Inferior parietal cortex (tissue), 1 donor: ENCODE measurements around the gene ZAR1L.
"Not testable (repeated sequence)": the region's sequence is repeated elsewhere in the genome, so short reads cannot be mapped to it uniquely, and the experiment has no call there.

Source experiments
- DNase-seq: peaks from one replicate; pipeline ENCODE4 v3.0.0-alpha.2; 2016; ENCODE audit errors: extremely low spot score

Gene ZAR1L, protein sequence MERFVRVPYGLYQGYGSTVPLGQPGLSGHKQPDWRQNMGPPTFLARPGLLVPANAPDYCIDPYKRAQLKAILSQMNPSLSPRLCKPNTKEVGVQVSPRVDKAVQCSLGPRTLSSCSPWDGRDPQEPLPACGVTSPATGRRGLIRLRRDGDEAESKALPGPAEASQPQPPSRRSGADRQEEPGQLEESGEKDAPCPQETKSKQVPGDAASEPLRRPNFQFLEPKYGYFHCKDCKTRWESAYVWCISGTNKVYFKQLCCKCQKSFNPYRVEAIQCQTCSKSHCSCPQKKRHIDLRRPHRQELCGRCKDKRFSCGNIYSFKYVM

DNA sequence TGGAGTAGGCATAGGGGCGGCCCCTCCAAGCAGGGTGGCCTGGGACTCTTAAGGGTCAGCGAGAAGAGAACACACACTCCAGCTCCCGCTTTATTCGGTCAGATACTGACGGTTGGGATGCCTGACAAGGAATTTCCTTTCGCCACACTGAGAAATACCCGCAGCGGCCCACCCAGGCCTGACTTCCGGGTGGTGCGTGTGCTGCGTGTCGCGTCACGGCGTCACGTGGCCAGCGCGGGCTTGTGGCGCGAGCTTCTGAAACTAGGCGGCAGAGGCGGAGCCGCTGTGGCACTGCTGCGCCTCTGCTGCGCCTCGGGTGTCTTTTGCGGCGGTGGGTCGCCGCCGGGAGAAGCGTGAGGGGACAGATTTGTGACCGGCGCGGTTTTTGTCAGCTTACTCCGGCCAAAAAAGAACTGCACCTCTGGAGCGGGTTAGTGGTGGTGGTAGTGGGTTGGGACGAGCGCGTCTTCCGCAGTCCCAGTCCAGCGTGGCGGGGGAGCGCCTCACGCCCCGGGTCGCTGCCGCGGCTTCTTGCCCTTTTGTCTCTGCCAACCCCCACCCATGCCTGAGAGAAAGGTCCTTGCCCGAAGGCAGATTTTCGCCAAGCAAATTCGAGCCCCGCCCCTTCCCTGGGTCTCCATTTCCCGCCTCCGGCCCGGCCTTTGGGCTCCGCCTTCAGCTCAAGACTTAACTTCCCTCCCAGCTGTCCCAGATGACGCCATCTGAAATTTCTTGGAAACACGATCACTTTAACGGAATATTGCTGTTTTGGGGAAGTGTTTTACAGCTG, at the start of gene ZAR1L, which contains the start of gene BRCA2:
ZAR1L (minus strand) TSS at position 126 of the 790 bp plus-strand sequence. CDS start 3,438 bp downstream, outside the sequence.
BRCA2 (plus strand) TSS at position 271 of the 790 bp plus-strand sequence. CDS start 953 bp downstream, outside the sequence.
- peak; percentile 87 for DNase-seq

GRCh38 chr13:32362574-32362973, 47.4 kb upstream of the ZAR1L start:
- DNase-seq: no peak

DNA sequence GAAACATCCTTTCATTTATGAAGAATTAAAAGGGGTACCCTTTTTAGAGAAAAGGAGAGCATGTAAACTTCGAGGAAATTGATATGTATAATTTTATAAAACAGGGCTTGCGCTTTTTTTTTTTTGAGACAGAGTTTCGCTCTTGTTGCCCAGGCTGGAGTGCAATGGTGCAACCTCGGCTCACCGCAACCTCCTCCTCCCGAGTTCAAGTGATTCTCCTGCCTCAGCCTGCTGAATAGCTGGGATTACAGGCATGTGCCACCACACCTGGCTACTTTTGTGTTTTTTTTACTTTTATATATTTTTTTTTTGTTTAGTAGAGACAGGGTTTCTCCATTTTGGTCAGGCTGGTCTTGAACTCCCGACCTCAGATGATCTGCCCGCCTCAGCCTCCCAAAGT, 40.8 kb upstream of the ZAR1L start:
- DNase-seq: not testable (repeated sequence)

DNA sequence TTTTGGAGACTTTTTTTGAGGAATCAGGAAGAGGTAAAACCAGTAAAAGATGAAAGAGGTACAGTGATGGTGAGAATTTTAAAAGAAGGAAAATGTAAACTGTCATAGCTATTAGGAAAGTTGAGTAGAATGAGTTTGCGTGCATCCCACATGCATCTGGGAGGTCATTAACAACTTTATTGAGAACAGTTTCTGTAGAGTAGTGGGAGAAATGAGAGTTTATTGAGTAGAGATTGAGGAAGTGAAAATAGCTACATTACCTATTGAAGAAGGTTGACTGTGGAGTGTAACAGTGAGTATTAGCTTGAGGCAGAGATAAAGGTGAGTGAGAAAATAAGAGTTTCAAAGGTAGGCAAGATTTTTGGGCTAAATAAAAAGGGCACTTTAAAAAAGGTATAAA, 38.9 kb upstream of the ZAR1L start:
- no peak for DNase-seq

DNA sequence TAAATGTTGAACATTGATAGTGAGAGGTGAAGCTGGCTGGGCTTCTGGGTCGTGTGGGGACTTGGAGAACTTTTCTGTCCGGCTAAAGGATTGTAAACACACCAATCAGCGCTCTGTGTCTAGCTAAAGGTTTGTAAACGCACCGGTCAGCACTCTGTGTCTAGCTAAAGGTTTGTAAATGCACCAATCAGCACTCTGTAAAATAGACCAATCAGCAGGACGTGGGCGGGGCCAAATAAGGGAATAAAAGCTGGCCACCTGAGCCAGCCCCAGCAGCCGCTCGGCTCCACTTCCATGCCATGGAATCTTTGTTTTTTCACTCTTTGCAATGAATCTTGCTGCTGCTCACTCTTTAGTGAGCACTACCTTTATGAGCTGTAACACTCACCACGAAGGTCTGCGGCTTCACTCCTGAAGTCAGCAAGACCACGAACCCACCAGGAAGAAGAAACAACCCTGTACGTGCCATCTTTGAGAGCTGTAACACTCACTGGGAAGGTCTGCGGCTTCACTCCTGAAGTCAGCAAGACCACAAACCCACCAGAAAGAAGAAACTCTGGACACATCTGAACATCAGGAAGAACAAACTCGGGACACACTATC, 35.8 kb upstream of the ZAR1L start:
- DNase-seq: not testable (repeated sequence)

DNA sequence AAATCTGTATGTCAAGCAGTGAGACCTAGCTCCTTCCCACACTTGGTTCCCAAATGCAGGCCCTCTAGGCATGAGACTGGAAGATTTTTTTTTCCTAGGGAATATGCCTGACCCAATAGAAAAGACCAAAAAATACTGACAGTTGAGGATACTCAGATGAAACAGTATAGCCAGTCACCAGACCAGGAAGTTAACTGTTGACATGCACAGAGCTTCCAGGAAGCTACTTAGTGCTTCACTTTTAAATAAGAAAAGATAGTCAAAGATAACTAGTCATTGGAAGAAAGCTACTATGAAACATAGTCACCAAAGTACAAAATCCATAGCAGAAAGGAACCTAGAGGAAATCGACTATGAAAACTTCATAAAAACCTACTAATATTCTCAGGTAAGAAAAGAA, 32.5 kb upstream of the ZAR1L start:
- DNase-seq: no peak

DNA sequence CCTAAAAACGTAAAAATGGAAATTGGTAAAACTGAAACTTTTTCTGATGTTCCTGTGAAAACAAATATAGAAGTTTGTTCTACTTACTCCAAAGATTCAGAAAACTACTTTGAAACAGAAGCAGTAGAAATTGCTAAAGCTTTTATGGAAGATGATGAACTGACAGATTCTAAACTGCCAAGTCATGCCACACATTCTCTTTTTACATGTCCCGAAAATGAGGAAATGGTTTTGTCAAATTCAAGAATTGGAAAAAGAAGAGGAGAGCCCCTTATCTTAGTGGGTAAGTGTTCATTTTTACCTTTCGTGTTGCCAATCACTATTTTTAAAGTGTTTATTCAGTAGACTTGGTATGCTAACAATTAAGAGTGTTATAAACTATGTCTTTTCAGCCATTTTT, 25.8 kb upstream of the ZAR1L start:
- peak; percentile 4 for DNase-seq

DNA sequence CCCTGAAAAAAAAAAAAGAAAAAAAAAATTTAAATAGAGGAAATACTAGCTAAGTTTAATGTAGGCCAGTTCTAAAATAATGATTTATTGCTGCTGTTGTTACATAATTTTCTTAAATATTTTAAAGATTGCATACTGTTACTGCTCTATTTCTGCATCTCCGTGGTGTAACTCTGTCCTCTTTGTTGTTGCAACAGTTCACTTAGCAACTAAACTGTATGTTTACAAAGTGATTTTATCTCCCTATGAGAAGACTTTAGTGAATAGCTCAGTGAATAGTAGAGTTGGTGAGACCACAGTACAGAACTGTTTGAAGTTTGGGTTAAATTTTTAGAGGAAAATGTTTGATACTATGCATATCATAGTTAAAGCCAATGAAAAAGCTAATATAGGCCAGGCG, 19.5 kb upstream of the ZAR1L start:
- no peak for DNase-seq

GRCh38 chr13:32330441-32330840, 15.3 kb upstream of the ZAR1L start:
- no peak for DNase-seq

DNA sequence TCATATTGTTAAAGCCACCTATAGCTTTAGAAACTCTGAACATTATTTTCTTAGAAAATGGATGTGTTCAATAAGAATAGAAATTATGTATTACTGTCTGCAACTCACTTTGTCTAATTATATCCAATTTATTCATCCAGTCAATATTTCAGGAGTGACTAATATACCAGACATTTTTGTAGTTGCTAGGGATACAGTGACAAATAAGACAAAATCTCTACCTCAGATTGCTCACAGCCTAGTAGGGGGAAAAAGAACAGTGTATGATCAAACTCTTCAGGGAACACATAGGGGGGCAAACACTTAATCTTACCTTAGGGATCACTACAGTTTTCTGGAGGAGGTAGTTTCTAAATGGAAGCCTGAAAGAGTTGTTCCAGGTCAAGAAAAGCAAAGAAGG, 8.7 kb upstream of the ZAR1L start:
- no peak for DNase-seq

DNA sequence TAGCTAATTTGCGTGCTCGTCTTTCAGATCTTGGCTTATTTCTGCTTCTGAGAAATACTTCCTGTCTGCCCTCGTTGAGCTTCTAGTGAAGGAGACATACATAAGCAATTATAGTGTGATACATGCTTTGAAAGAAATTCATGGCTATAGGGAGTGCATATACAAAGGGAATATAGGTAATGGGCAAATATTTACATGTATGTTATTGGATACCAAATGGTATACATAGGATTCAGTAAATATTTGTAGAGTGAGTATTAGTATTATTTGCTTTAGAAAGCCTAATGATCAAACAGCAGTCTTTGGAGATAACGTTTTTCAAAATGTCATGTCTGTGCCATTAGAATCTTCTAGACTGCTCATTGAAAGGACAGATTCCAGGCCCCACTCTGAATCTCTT, 5.4 kb upstream of the ZAR1L start:
- DNase-seq: no peak

DNA sequence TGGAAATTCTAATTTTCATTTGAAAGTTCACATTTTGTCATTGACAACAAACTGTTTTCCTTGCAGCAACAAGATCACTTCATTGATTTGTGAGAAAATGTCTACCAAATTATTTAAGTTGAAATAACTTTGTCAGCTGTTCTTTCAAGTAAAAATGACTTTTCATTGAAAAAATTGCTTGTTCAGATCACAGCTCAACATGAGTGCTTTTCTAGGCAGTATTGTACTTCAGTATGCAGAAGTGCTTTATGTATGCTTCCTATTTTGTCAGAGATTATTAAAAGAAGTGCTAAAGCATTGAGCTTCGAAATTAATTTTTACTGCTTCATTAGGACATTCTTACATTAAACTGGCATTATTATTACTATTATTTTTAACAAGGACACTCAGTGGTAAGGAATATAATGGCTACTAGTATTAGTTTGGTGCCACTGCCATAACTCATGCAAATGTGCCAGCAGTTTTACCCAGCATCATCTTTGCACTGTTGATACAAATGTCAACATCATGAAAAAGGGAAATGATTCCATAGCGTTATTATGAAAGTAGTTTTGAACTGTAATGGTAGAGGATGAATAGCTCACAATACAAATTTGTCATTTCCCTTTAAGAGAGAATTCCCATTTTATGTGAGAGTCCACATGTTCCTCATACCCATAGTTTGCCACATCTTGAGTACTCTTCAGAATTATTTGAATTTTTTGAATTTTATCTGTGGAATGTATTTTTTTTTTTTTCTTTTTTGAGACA, 2.7 kb upstream of the ZAR1L start:
- DNase-seq: no peak

DNA sequence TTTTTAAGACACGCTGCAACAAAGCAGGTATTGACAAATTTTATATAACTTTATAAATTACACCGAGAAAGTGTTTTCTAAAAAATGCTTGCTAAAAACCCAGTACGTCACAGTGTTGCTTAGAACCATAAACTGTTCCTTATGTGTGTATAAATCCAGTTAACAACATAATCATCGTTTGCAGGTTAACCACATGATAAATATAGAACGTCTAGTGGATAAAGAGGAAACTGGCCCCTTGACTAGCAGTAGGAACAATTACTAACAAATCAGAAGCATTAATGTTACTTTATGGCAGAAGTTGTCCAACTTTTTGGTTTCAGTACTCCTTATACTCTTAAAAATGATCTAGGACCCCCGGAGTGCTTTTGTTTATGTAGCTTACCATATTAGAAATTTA, 1.3 kb upstream of the ZAR1L start:
- DNase-seq: no peak

DNA sequence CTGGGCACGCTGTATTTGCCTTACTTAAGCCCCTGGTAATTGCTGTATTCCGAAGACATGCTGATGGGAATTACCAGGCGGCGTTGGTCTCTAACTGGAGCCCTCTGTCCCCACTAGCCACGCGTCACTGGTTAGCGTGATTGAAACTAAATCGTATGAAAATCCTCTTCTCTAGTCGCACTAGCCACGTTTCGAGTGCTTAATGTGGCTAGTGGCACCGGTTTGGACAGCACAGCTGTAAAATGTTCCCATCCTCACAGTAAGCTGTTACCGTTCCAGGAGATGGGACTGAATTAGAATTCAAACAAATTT, 821 bp upstream of the ZAR1L start:
- peak; percentile 42 for DNase-seq

DNA sequence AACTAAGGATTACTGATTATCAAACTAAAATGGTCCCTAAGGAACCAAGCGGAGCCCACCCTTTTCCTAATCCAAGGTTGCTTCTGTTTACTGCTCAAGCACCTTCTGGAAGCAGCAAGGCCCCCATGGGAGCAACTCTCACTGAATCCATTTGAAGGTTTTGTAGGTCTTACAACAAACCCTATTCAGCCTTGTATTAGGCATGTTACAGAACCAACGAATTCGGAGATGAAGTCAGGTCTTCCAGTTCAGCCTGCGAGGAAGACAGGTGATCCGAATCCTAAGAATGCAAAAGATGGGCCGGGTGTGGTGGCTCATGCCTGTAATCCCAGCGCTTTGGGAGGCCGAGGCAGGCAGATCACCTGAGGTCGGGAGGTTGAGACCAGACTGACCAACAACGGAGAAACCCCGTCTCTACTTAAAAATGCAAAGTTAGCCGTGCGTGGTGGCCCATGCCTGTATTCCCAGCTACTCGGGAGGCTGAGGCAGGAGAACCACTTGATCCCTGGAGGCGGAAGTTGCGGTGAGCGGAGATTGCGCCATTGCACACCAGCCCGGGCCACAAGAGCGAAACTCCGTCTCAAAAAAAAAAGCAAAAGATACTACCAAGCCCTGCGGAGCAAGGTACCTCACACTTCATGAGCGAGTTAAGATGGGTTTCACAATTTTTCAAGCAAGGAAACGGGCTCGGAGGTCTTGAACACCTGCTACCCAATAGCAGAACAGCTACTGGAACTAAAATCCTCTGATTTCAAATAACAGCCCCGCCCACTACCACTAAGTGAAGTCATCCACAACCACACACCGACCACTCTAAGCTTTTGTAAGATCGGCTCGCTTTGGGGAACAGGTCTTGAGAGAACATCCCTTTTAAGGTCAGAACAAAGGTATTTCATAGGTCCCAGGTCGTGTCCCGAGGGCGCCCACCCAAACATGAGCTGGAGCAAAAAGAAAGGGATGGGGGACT, 609 bp downstream of the ZAR1L start:
- peak; percentile 42 for DNase-seq

DNA sequence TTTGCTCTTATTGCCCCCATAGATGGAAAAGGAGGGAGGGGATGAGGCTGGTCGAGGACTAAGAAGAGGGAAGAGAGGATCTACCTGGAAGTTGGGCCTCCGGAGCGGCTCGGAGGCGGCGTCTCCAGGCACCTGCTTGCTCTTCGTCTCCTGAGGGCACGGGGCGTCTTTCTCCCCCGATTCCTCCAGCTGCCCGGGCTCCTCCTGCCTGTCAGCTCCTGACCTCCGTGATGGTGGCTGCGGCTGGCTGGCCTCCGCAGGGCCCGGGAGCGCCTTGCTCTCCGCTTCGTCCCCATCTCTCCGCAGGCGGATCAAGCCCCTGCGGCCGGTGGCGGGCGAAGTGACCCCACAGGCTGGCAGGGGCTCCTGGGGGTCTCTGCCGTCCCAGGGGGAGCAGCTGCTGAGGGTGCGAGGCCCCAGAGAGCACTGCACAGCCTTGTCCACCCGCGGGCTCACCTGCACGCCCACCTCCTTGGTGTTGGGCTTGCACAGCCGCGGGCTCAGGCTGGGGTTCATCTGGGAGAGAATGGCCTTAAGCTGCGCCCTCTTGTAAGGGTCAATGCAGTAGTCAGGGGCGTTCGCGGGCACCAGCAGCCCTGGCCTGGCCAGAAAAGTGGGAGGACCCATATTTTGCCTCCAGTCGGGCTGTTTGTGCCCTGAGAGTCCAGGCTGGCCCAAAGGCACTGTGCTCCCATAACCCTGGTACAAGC, 3.8 kb downstream of the ZAR1L start:
- no peak for DNase-seq

- peak; percentile 72 for DNase-seq
These were observed 4.9 kb downstream of the ZAR1L start for GRCh38 chr13:32310134-32310706.

DNA sequence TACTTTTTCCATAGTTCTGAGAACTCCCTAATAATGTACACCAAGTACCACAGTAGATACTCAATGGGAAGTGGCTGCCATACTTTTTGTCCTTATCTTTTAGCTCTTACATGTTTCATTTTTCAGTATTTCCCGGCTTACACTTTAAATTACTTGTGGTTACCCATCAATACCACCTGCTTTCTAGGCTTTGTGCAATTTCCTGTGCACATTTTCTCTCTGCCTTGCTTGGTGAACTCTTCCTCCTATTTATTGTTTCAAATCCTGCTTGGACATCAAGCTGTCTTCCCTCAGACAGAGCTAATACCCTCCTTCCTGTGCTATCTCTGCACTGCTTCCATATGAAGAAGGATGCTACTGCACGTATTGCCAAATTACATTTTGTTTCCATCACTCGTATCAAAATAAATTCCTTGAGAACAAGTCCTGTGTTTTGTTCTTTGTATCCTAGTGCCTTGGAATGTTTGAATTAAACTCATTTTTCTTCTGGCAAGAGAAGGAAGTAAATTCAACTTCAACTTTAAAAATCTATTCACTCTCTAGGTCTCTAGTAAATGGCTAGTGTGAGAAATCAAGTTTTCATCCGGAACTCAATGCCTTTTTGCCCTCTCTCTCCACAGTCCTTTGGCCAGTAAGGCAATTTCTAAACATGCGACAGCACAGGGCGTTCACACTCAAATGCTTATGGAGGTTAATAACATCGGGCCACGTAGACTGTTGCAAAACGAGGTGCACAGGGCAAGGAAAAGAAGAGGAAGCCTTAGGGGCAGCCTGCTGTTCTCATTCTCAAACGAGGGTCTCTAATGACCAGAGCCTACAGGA, 5.6 kb downstream of the ZAR1L start:
- DNase-seq: no peak

DNA sequence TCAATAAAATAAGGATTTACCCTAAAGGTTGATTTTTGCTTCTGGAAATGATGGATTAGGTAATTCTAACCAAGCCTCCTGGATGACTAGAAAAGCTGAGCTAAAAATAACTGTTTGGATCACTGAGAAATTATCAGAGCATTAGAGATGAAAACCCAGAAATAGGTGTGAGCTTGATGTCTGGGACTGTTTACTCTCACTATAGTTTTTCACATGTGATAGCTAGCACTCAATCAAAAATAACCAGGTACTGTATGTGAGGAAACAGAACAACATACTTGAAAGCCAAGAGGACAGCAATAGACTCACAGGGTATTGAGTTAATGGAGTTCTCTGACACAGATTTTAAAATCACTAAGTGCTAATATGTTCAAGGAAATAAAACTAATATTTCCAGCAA, 9.5 kb downstream of the ZAR1L start:
- no peak for DNase-seq
